Karpas-422 (cell line): ENCODE results near the gene CLDN7. TPM values are rescaled to one million over a fixed set of nuclear protein-coding genes. Genes with fewer than 3 reads are reported as not detected.

Experiments
- DNase-seq: peaks from one replicate; pipeline ENCODE4 v3.0.0-alpha.2; 2015
- H2AFZ ChIP-seq: fragments of 200-600 bp; sonication (generic); 2 replicates; pipeline ENCODE4 v1.6.1; 2014; ENCODE audit warnings: antibody characterized with exemption, low read length, mixed read lengths
- H3K27ac ChIP-seq: fragments of 200-600 bp; sonication (generic); 2 replicates; pipeline ENCODE4 v1.5.1; 2014; ENCODE audit warnings: mild to moderate bottlenecking, low read length, moderate library complexity
- H3K27me3 ChIP-seq: fragments of 200-600 bp; sonication (generic); 2 replicates; pipeline ENCODE4 v1.6.1; 2014; ENCODE audit warnings: low read length, mixed read lengths
- H3K36me3 ChIP-seq: fragments of 200-600 bp; sonication (generic); 2 replicates; pipeline ENCODE4 v1.6.1; 2014; ENCODE audit warnings: low read length, mixed read lengths; ENCODE audit not compliant: insufficient read depth
- H3K4me1 ChIP-seq: fragments of 200-600 bp; sonication (generic); 2 replicates; pipeline ENCODE4 v1.6.1; 2014; ENCODE audit warnings: mild to moderate bottlenecking, low read length, mixed read lengths
- H3K4me2 ChIP-seq: fragments of 200-600 bp; sonication (generic); 2 replicates; pipeline ENCODE4 v1.6.1; 2014; ENCODE audit warnings: low read length, low read depth, mild to moderate bottlenecking; ENCODE audit not compliant: poor library complexity, severe bottlenecking
- H3K4me3 ChIP-seq: fragments of 200-600 bp; sonication (generic); 2 replicates; pipeline ENCODE4 v1.5.1; 2014; ENCODE audit warnings: mild to moderate bottlenecking, antibody characterized with exemption, low read length, mixed read lengths
- H3K79me2 ChIP-seq: fragments of 200-600 bp; sonication (generic); 2 replicates; pipeline ENCODE4 v1.6.1; 2014; ENCODE audit warnings: mild to moderate bottlenecking, low read length, mixed read lengths
- H3K9ac ChIP-seq: fragments of 200-600 bp; sonication (generic); 2 replicates; pipeline ENCODE4 v1.6.0; 2014; ENCODE audit warnings: low read length
- H3K9me2 ChIP-seq: fragments of 200-600 bp; sonication (generic), shearing (Covaris generic); replicated peaks from 2 replicates; pipeline ENCODE4 v1.6.0; 2014; ENCODE audit warnings: mild to moderate bottlenecking, low read length, moderate library complexity; ENCODE audit not compliant: insufficient read depth
- H3K9me3 ChIP-seq: fragments of 300-700, 200-600 bp; sonication (generic); 2 replicates; pipeline ENCODE4 v1.6.1; 2014; ENCODE audit warnings: low read length, mixed read lengths
- H4K20me1 ChIP-seq: fragments of 200-600 bp; sonication (generic); 2 replicates; pipeline ENCODE4 v1.6.1; 2014; ENCODE audit warnings: mild to moderate bottlenecking, antibody characterized with exemption, low read length, low read depth; ENCODE audit not compliant: insufficient read depth
- total RNA-seq: library from RNA; depleted of rRNA; stranded (reverse); fragments of >200 nt; shearing (Covaris generic); gene quantifications from 2 replicates; pipeline ENCODE4 v1.2.3, GENCODE V29; 2014; ENCODE audit warnings: low replicate concordance

Gene CLDN7
- total RNA-seq, 1 experiment from 2014 or later = not detected

GRCh38 chr17:7234083-7234951, 28.0 kb downstream of the CLDN7 start, which contains the start of gene DVL2:
TSS of gene DVL2 (minus strand) at chr17:7234517. CDS start at chr17:7234262, 255 bp downstream.
- no peaks in the 10 kb centered on the region for H3K9me3 ChIP-seq
- no peaks in the 10 kb centered on the region for H3K27me3 ChIP-seq
- peaks cover 26% of the 10 kb centered on the region; the same call in 1 of the 2 replicates for H3K36me3 ChIP-seq
- peak within 1 kb of the TSS; percentile 65; the same call in 1 of the 2 replicates for H2AFZ ChIP-seq
- H3K27ac ChIP-seq = peak within 1 kb of the TSS; percentile 69
- peak within 1 kb of the TSS; percentile 98 for H3K4me2 ChIP-seq
- peaks cover 49% of the 10 kb centered on the region for H3K4me1 ChIP-seq
- peak; percentile 98 for DNase-seq
- H3K9me2 ChIP-seq = no peaks in the 10 kb centered on the region
- peak within 1 kb of the TSS; percentile 99 for H3K9ac ChIP-seq
- peak within 1 kb of the TSS; percentile 99 for H3K4me3 ChIP-seq
- H3K79me2 ChIP-seq = peaks cover 67% of the 10 kb centered on the region
- peaks cover 17% of the 10 kb centered on the region; the same call in 1 of the 2 replicates for H4K20me1 ChIP-seq

- peak overlapping the region; percentile 69 for H3K27ac ChIP-seq
- peak overlapping the region; percentile 98 for H3K4me2 ChIP-seq
- peaks cover 26% of the 10 kb centered on the region; the same call in 1 of the 2 replicates for H3K36me3 ChIP-seq
- H3K4me1 ChIP-seq = peaks cover 49% of the 10 kb centered on the region
- H3K79me2 ChIP-seq = peaks cover 61% of the 10 kb centered on the region
- H4K20me1 ChIP-seq = peaks cover 17% of the 10 kb centered on the region; the same call in 1 of the 2 replicates
- no peaks in the 10 kb centered on the region for H3K27me3 ChIP-seq
- H3K9me3 ChIP-seq = no peaks in the 10 kb centered on the region
- H3K9me2 ChIP-seq = no peaks in the 10 kb centered on the region
- no peak overlapping the region for H2AFZ ChIP-seq
- H3K9ac ChIP-seq = peak overlapping the region; percentile 99
- DNase-seq = no peak
- H3K4me3 ChIP-seq = peak overlapping the region; percentile 99
Observed at GRCh38 chr17:7233701-7234082, 28.6 kb downstream of the CLDN7 start.

GRCh38 chr17:7232114-7232513, 30.2 kb downstream of the CLDN7 start:
- H3K27ac ChIP-seq = no peak overlapping the region

GRCh38 chr17:7229504-7229903, 32.8 kb downstream of the CLDN7 start:
- H3K9me2 ChIP-seq = no peaks in the 10 kb centered on the region
- no peak overlapping the region for H3K9ac ChIP-seq
- H3K36me3 ChIP-seq = peaks cover 19% of the 10 kb centered on the region

More at GRCh38 chr17:7232114-7232513, 30.2 kb downstream of the CLDN7 start:
- Histone ChIP-seq H3K9ac (peak overlapping the region; percentile 18; the same call in 1 of the 2 replicates), H3K9me3 (no peaks in the 10 kb centered on the region), H3K4me3 (peak overlapping the region; percentile 99), H2AFZ (no peak overlapping the region), H3K4me1 (peaks cover 43% of the 10 kb centered on the region), H3K36me3 (peaks cover 25% of the 10 kb centered on the region; the same call in 1 of the 2 replicates), H3K79me2 (peaks cover 54% of the 10 kb centered on the region), H3K4me2 (peak overlapping the region; percentile 98), H3K9me2 (no peaks in the 10 kb centered on the region), H3K27me3 (no peaks in the 10 kb centered on the region), H4K20me1 (peaks cover 12% of the 10 kb centered on the region; the same call in 1 of the 2 replicates)
- DNase-seq = no peak

GRCh38 chr17:7228920-7229319, 33.4 kb downstream of the CLDN7 start:
- peaks cover 17% of the 10 kb centered on the region for H3K4me1 ChIP-seq
- H3K27me3 ChIP-seq = no peaks in the 10 kb centered on the region
- no peaks in the 10 kb centered on the region for H3K9me3 ChIP-seq
- H3K79me2 ChIP-seq = peaks cover 46% of the 10 kb centered on the region
- no peak overlapping the region for H3K4me3 ChIP-seq
- H3K4me2 ChIP-seq = no peak overlapping the region
- DNase-seq = no peak
- H2AFZ ChIP-seq = no peak overlapping the region
- no peaks in the 10 kb centered on the region for H3K9me2 ChIP-seq
- no peak overlapping the region for H3K27ac ChIP-seq
- H4K20me1 ChIP-seq = peaks cover 5% of the 10 kb centered on the region; the same call in 1 of the 2 replicates
- H3K36me3 ChIP-seq = peaks cover 19% of the 10 kb centered on the region
- no peak overlapping the region for H3K9ac ChIP-seq

More at GRCh38 chr17:7229504-7229903, 32.8 kb downstream of the CLDN7 start:
- H3K9me3 ChIP-seq = no peaks in the 10 kb centered on the region
- H3K4me1 ChIP-seq = peaks cover 17% of the 10 kb centered on the region
- H3K4me2 ChIP-seq = no peak overlapping the region
- H3K27ac ChIP-seq = no peak overlapping the region
- H3K4me3 ChIP-seq = no peak overlapping the region
- no peak overlapping the region for H2AFZ ChIP-seq
- no peak for DNase-seq
- H3K79me2 ChIP-seq = peaks cover 49% of the 10 kb centered on the region
- no peaks in the 10 kb centered on the region for H3K27me3 ChIP-seq
- peaks cover 5% of the 10 kb centered on the region; the same call in 1 of the 2 replicates for H4K20me1 ChIP-seq

GRCh38 chr17:7226721-7227710, 35.3 kb downstream of the CLDN7 start:
- Histone ChIP-seq H3K9ac (no peak overlapping the region), H3K36me3 (peaks cover 27% of the 10 kb centered on the region)

GRCh38 chr17:7225711-7226331, 36.5 kb downstream of the CLDN7 start:
- Histone ChIP-seq H3K4me2 (no peak overlapping the region), H3K36me3 (peaks cover 26% of the 10 kb centered on the region)

More at GRCh38 chr17:7226721-7227710, 35.3 kb downstream of the CLDN7 start:
- Histone ChIP-seq H3K4me2 (no peak overlapping the region), H3K4me1 (peaks cover 18% of the 10 kb centered on the region), H4K20me1 (peaks cover 4% of the 10 kb centered on the region; the same call in 1 of the 2 replicates), H3K27me3 (no peaks in the 10 kb centered on the region), H3K9me2 (no peaks in the 10 kb centered on the region), H3K4me3 (no peak overlapping the region), H2AFZ (no peak overlapping the region), H3K79me2 (peaks cover 27% of the 10 kb centered on the region), H3K27ac (no peak overlapping the region), H3K9me3 (no peaks in the 10 kb centered on the region)
- no peak for DNase-seq

More at GRCh38 chr17:7225711-7226331, 36.5 kb downstream of the CLDN7 start:
- Histone ChIP-seq H3K4me3 (no peak overlapping the region), H3K4me1 (peaks cover 27% of the 10 kb centered on the region), H4K20me1 (peaks cover 7% of the 10 kb centered on the region; the same call in 1 of the 2 replicates), H3K79me2 (peaks cover 15% of the 10 kb centered on the region), H3K9ac (no peak overlapping the region), H3K9me3 (no peaks in the 10 kb centered on the region), H3K9me2 (no peaks in the 10 kb centered on the region), H3K27ac (no peak overlapping the region), H3K27me3 (no peaks in the 10 kb centered on the region), H2AFZ (no peak overlapping the region)
- DNase-seq = no peak
